GM12878 (cell line): ENCODE results near the gene SDK2.

Source experiments
- BCLAF1 ChIP-seq: fragments of 450-650 bp; IDR thresholded peaks from 2 replicates; pipeline ENCODE4 v1.6.1; 2017; ENCODE audit warnings: antibody characterized with exemption, mild to moderate bottlenecking, moderate library complexity
- CEBPB ChIP-seq, 2 experiments: fragments of 150-350 bp in 1 of 2; IDR thresholded peaks; 2 replicates each; pipeline ENCODE4 v1.6.1; 2012 to 2014; ENCODE audit warnings: low read depth in 2 of 2, low read length in 2 of 2, borderline replicate concordance in 1 of 2, inconsistent platforms in 1 of 2
- CREB1 ChIP-seq: IDR thresholded peaks from 2 replicates; pipeline ENCODE4 v1.6.1; 2012; ENCODE audit warnings: low read depth, mild to moderate bottlenecking, inconsistent platforms
- CTCF ChIP-seq, 3 experiments: IDR thresholded peaks in 2 of 3; conservative IDR thresholded peaks in 1 of 3; 2 replicates each; pipeline ENCODE4 v1.5.1; 2011; ENCODE audit warnings: low read depth in 3 of 3, low read length in 3 of 3, mild to moderate bottlenecking in 3 of 3, control low read depth in 2 of 3, moderate library complexity in 2 of 3, inconsistent platforms in 1 of 3, mixed read lengths in 1 of 3; ENCODE audit not compliant: control insufficient read depth in 2 of 3, insufficient read depth in 1 of 3; ENCODE audit errors: extremely low read depth in 1 of 3
- EP300 ChIP-seq, 2 experiments: fragments of 150-350 bp in 1 of 2; IDR thresholded peaks; 2 replicates each; pipeline ENCODE4 v1.6.1; 2011 to 2012; ENCODE audit warnings: low read depth in 2 of 2, low read length in 2 of 2, borderline replicate concordance in 1 of 2, improper control_type of control experiment in 1 of 2, inconsistent platforms in 1 of 2; ENCODE audit not compliant: control insufficient read depth in 1 of 2
- EZH2 ChIP-seq: IDR thresholded peaks from 2 replicates; pipeline ENCODE4 v1.6.1; 2012; ENCODE audit warnings: low read depth, mild to moderate bottlenecking, control low read depth, inconsistent platforms, low read length, borderline replicate concordance; ENCODE audit not compliant: control insufficient read depth
- JUNB ChIP-seq: IDR thresholded peaks from 2 replicates; pipeline ENCODE4 v1.6.1; 2016; ENCODE audit warnings: antibody characterized with exemption, mild to moderate bottlenecking
- MAX ChIP-seq: IDR thresholded peaks from 2 replicates; pipeline ENCODE4 v1.6.1; 2012; ENCODE audit warnings: low read depth, low read length, improper control_type of control experiment
- POLR2A ChIP-seq: IDR thresholded peaks from 2 replicates; pipeline ENCODE4 v1.6.1; 2011; ENCODE audit warnings: low read depth, mild to moderate bottlenecking, low read length
- POLR2AphosphoS2 ChIP-seq: IDR thresholded peaks from 2 replicates; pipeline ENCODE4 v1.6.1; 2011; ENCODE audit warnings: low read depth, mild to moderate bottlenecking, low read length, improper control_type of control experiment, moderate library complexity
- POLR2AphosphoS5 ChIP-seq: IDR thresholded peaks from 2 replicates; pipeline ENCODE4 v1.6.1; 2011; ENCODE audit warnings: mild to moderate bottlenecking, low read length, inconsistent platforms
- TAF1 ChIP-seq: IDR thresholded peaks from 2 replicates; pipeline ENCODE4 v1.6.1; 2011; ENCODE audit warnings: mild to moderate bottlenecking, low read depth, low read length, borderline replicate concordance
- ZNF274 ChIP-seq: IDR thresholded peaks from one replicate; pipeline ENCODE4 v1.8.0; 2011; ENCODE audit not compliant: insufficient read length, insufficient read depth
- ZZZ3 ChIP-seq: IDR thresholded peaks from 2 replicates; pipeline ENCODE4 v1.6.1; 2011; ENCODE audit warnings: low read depth; ENCODE audit not compliant: control insufficient read depth, insufficient read length

GRCh38 chr17:73544333-73544732, 99.9 kb downstream of the SDK2 start:
- no peak for TF ChIP-seq EP300 (IDR thresholded peaks at IDR 0.05; ENCODE audit: borderline replicate concordance in 1 of 2, control insufficient read depth in 1 of 2, low read depth in 2 of 2, low read length in 2 of 2)
- no peak for TF ChIP-seq POLR2AphosphoS5
- no peak for TF ChIP-seq EZH2
- no peak for TF ChIP-seq CTCF (IDR thresholded peaks at IDR 0.05 in 2 of 3, conservative IDR thresholded peaks at IDR 0.05 in 1 of 3; ENCODE audit: control insufficient read depth in 2 of 3, extremely low read depth in 1 of 3, insufficient read depth in 1 of 3, low read depth in 3 of 3, low read length in 3 of 3)
- TF ChIP-seq CREB1: no peak
- TF ChIP-seq POLR2A: no peak
- TF ChIP-seq JUNB: no peak
- no peak for TF ChIP-seq TAF1
- no peak for TF ChIP-seq POLR2AphosphoS2
- no peak for TF ChIP-seq MAX
- TF ChIP-seq ZNF274: no peak
- TF ChIP-seq BCLAF1: no peak
- no peak for TF ChIP-seq CEBPB (IDR thresholded peaks at IDR 0.05; ENCODE audit: borderline replicate concordance in 1 of 2, low read depth in 2 of 2, low read length in 2 of 2)
- no peak for TF ChIP-seq ZZZ3
